Sciatic nerve (tissue), 2 donors: Measurements from ENCODE around the gene DUSP16. TPM values are rescaled to one million over a fixed set of nuclear protein-coding genes. Genes with fewer than 3 reads are reported as not detected.
"Not testable (repeated sequence)": the region's sequence is repeated elsewhere in the genome, so short reads cannot be mapped to it uniquely, and the experiment has no call there.

Source experiments
- ATAC-seq: fragments of 200-7000 bp; cut with Tn5 transposase; one replicate; pipeline ENCODE4 v1.9.1; 2020; ENCODE audit warnings: mild to moderate bottlenecking, moderate library complexity
- DNase-seq: peaks from one replicate; pipeline ENCODE4 v3.0.0-alpha.2; 2020; ENCODE audit warnings: low spot score
- intact Hi-C: fragments of 100-400 bp; cut with DNase I; formaldehyde crosslinking; loops from one replicate; pipeline ENCODE4 v1.14.2; 2022
- total RNA-seq: library from RNA; stranded (reverse); fragmentation: NEBNext Ultra II Directional; extraction: Animal tissue kit (Norgen Biotek cat#: 25700); gene quantifications from one replicate; pipeline ENCODE4 v1.2.1, GENCODE V29; 2021
- donor health status: DM: no; HTN: no; CAD: no.
- donor health status: DM: no; HTN: no; CAD: no.

The DUSP16 gene
- total RNA-seq, 1 donor from 2014 or later, result 28.6 TPM

DNA sequence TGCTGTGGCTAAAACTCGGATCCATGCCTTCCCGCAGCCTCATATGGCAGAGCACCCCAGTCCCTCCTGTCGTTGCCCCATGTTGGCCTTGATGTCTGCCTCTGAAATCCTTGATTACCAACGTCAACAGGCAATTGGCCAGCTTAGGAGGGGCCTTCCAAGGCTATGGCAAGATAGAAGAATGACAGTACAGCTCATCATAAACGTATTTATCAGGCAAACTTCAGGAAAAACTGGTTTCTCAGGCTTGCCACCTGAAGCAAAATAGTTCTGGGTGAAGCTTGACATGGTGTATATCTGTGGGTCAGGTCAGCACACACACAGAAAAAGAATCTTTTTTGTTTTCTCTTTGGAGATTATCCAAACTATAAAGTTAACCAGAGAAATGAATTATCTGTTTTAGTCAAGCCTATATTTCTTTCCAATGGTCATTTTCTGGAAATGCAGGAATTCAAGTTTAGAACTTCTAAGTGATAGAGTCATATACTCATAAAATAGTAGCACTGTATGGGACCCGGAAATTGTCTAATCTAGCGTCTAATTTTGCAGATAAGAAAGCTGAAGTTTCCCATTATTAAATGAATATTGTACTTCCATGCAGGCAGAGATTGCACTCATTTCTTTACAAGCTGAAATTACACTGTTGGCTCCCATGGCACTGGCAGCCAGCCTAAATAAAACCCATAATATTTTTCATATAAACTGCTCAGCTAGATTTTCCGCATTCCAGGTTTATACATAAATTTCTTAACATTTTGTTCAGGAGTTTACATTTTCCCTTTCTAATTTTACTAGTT, 24.4 kb upstream of the DUSP16 start:
- DNase-seq (no peak), ATAC-seq (no peak)
- intact Hi-C loops, result no loop called here

GRCh38 chr12:12585115-12585863, 22.6 kb upstream of the DUSP16 start:
- intact Hi-C loops, result no loop called here
- DNase-seq (no peak), ATAC-seq (peak; percentile 46)

DNA sequence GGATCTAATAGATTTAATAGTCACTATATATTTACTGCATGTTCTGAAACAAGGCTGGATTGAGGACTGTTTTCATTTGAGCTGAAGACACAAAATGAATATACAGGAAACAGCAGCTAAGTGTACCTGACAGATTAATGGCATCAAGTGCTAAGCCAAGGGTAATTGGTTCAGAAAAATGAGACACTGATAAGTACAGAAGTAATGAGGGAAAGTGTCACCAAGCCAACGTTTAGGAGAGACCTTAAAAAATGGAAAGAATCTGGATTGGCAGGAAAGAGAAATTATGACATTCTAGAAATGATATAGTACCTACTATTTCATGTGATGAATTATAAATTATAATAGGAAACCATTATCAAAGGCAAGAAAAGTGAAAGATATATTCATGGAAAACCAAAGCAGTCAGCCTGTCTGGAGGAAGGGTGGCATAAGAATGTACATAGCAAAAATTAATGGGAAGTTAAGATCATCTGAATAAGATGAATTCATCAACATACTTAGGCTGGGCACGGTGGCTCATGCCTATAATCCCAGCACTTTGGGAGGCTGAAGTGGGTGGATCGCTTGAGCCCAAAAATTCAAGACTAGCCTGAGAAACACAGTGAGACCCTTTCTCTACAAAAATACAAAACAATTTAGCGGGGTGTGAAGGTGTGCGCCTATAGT, 21.0 kb upstream of the DUSP16 start:
- ATAC-seq (no peak), DNase-seq (no peak)
- intact Hi-C loops, result no loop called here

DNA sequence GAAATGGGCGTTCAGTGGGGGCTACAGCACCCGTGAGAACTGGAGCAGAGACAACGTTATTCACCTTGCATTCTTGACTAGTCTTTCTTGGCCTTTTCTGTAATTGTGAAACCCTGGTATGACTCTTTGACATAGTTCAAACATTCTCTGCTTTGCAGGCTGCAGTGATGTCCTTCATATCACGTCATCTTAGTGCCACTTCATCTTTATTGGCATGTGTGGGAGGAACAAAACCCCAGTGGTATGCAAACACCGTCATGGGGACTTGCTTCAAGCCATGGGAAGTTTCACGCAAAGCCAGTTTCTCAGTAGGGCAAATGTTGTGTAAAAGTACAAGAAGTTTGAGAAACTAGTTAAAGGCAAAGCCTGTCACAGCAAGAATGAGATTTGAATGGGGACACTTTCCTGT, 20.2 kb upstream of the DUSP16 start:
- intact Hi-C loops, result no loop called here
- no peak for DNase-seq
- no peak for ATAC-seq

GRCh38 chr12:12582193-12582881, 19.7 kb upstream of the DUSP16 start:
- intact Hi-C loops, result no loop called here
- DNase-seq, result no peak
- ATAC-seq, result no peak

DNA sequence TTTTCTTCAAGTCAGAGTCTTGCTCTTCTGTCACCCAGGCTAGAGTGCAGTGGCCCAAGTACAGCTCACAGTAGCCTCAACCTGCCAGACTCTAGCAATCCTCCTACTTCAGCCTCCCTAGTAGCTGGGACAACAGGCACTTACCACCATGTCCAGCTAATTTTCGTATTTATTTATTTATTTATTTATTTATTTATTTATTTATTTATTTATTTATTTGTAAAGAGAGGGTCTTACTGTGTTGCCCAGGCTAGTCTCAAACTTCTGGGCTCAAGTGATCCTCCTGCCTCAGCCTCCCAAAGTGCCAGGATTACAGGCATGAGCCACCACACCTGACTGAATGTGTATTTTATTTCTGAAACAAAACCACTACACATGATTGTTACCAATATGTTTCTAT, 18.1 kb upstream of the DUSP16 start:
- ATAC-seq, intact Hi-C loops, DNase-seq: not testable (repeated sequence)

DNA sequence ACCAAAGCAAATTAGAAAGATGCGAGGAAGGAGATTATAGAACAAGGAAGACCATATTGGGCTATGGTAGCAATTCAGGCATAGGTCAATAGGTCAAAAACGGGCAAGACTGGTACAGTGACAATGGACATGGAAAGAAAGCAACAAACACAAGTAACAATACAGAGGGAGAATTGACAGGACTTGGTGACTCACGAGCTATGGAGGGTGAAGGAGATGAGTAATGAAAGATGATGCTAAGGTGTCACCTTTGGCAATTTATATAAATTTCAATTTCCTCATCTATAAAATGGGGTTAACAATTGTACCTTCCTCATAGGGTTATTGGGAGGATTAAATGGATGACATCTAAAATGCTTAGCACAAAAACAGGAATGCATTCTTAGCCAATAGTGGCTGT, 15.1 kb upstream of the DUSP16 start:
- intact Hi-C loops, result no loop called here
- DNase-seq, result no peak
- no peak for ATAC-seq

- intact Hi-C loops, result no loop called here
- DNase-seq (no peak), ATAC-seq (no peak)
Observed at GRCh38 chr12:12572659-12573058, 10.0 kb upstream of the DUSP16 start.

GRCh38 chr12:12565971-12566370, 3.3 kb upstream of the DUSP16 start:
- intact Hi-C loops, DNase-seq, ATAC-seq: not testable (repeated sequence)

DNA sequence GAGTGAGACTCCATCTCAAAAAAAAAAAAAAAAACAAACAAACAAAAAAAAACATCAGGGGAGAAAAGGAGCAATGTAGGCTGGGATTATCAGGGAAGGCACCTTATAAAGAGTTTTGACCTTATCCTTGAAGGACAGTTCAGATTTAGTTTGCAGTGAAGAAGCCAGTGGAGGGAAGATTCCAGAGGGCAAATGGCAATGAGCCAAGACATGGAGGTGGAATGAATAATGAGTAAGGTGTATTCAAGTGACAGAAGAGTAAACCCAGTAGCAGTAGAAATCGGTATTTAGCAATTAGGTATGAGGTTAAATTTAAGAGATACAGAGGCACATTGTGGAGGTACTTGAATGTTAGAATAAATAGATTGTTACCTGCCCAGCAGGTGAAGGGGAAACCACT, 2.2 kb upstream of the DUSP16 start:
- intact Hi-C loops, result no loop called here
- ATAC-seq (no peak), DNase-seq (no peak)

DNA sequence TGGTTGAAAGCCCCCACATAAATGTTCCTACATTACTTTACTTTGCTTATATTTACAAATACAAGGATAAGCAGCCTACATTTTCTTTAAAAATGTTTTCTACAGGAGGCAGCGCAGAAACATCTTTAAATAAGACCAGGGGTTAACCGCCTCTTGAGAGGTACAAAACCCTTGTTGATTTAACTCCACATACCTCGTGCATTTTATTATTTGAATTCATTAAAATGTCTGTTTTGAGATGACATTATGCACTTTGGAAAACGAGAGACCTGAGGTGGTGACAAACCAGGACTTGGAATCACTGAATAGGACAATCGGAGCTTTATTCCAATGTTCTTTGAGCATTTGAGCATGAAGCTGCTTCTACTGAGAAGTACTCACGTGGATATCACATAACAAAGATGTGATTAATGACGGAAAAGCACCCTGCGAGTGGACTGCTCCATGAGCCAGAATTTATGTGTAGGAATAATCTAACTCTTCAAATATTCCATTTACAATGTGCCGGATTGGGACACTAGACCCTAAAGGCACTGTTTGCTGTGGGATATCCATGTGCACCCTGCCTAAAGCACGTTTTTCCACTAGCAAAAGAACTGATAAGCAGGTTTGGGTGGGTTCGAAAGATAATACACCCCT, 746 bp upstream of the DUSP16 start:
- intact Hi-C loops, result no loop called here
- no peak for DNase-seq
- peak; percentile 24 for ATAC-seq

- intact Hi-C loops, result no loop called here
- DNase-seq (peak; percentile 70), ATAC-seq (no peak)
Observed at GRCh38 chr12:12562016-12562483, 613 bp downstream of the DUSP16 start.

DNA sequence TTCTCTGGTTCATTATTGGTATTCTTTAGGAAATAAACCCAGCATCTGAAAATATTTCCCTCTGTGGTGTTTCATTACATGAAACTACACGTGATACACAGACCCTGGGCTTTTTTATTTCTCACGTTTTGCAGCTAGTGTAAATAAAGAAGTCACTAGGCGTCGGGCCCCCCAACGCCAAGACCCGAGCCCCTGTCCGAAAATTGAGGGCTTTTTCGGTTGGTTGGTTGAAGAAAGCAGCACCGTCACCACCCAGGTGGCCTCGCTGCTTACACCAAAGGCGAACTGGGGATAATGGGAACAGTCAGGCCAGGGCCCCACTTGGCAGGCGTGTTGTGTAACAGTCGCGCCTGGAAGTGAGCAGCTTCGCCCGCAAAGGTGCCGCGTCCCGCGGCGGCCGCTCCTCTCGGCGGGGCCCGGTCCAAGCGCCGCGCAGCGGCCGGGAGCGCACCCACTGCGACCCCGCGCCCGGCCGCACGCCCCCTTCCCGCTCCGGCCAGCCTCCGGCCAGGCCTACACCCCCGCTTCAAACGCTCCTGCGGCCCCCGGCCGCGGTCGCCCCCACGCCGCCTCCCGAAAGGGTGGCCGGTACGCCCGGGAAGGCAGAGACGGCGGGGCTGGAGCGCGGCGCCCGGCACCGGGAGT, 1.2 kb downstream of the DUSP16 start:
- DNase-seq (peak; percentile 82), ATAC-seq (peak; percentile 29)
- intact Hi-C loops, result no loop called here

- DNase-seq (no peak), ATAC-seq (peak; percentile 67)
- intact Hi-C loops, result no loop called here
Observed at GRCh38 chr12:12560587-12561370, 1.9 kb downstream of the DUSP16 start.

- DNase-seq, result no peak
- intact Hi-C loops, result no loop called here
- no peak for ATAC-seq
Observed at GRCh38 chr12:12559719-12560296, 2.9 kb downstream of the DUSP16 start.

DNA sequence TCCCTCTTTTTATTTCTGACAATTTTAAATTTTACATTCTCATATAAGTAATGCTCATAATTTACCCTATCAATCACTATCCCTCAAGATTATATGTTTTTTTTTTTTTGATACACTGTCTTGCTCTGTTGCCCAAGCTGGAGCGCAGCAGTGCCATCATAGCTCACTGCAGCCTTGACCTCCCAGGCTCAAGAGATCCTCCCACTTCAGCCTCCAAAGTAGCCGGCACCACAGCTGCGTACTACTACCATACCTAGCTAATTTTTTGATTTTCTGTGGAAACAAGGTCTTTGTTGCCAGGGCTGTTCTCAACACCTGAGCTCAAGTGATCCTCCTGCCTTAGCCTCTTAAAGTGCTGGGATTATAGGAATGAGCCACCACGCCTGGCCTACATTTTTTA, 4.4 kb downstream of the DUSP16 start:
- ATAC-seq, result no peak
- DNase-seq, result no peak
- intact Hi-C loops, result no loop called here

- intact Hi-C loops, result no loop called here
- DNase-seq (no peak), ATAC-seq (no peak)
Observed at GRCh38 chr12:12557733-12558132, 4.9 kb downstream of the DUSP16 start.
